ENCODE data around the gene ACAP1. TPM values are rescaled to one million over a fixed set of nuclear protein-coding genes. Genes with fewer than 3 reads are reported as not detected.

The ACAP1 gene
- 1.5 and 2.7 TPM in 2 replicates for total RNA-seq

GRCh38 chr17:7336240-7337175, at the start of gene ACAP1:
ACAP1 (plus strand) TSS chr17:7336529; CDS start chr17:7336735, 206 bp downstream.

GRCh38 chr17:7294614-7295153, 41.6 kb upstream of the ACAP1 start, which contains the start of gene YBX2:
YBX2 (minus strand) TSS chr17:7294639; CDS start chr17:7294500, 139 bp downstream.

GRCh38 chr17:7306911-7307685, 29.2 kb upstream of the ACAP1 start, which contains the start of gene EIF5A:
EIF5A (plus strand) TSS chr17:7307628; CDS start chr17:7309636, 2,008 bp downstream.

GRCh38 chr17:7314719-7315569, 21.4 kb upstream of the ACAP1 start, which contains the start of gene GPS2:
GPS2 (minus strand) TSS chr17:7315360; CDS start chr17:7315052, 308 bp downstream.

GRCh38 chr17:7328840-7329373, 7.4 kb upstream of the ACAP1 start, which contains the start of gene NEURL4:
NEURL4 (minus strand) TSS chr17:7329335; CDS start chr17:7329312, 23 bp downstream.

GRCh38 chr17:7351665-7352502, 15.6 kb downstream of the ACAP1 start, which contains the start of gene KCTD11:
KCTD11 (plus strand) TSS chr17:7352162.

GRCh38 chr17:7355053-7355452, 18.7 kb downstream of the ACAP1 start, which contains the start of gene TMEM95:
TMEM95 (plus strand) TSS chr17:7355156; CDS start chr17:7355205, 49 bp downstream.

GRCh38 chr17:7380855-7381683, 44.7 kb downstream of the ACAP1 start, which contains the start of gene TNK1:
TNK1 (plus strand) TSS chr17:7381089; CDS start chr17:7382927, 1,838 bp downstream.

GRCh38 chr17:7394452-7395191, 58.3 kb downstream of the ACAP1 start, which contains the start of gene PLSCR3:
PLSCR3 (minus strand) TSS chr17:7394525; CDS start chr17:7394110, 415 bp downstream.

Other genes with a start within 250 kb of the ACAP1 start
- gene ASGR2, start 221.7 kb upstream of the ACAP1 start, total RNA-seq, result not detected in 2 replicates
- 0.80 and 1.0 TPM in 2 replicates for gene ASGR1, start 157.2 kb upstream of the ACAP1 start, total RNA-seq
- 11.8 and 18.9 TPM in 2 replicates for gene DLG4, start 116.7 kb upstream of the ACAP1 start, total RNA-seq
- gene ACADVL, start 116.6 kb upstream of the ACAP1 start, total RNA-seq, result 184 and 242 TPM in 2 replicates
- 50.8 and 59.7 TPM in 2 replicates for gene DVL2, start 102.0 kb upstream of the ACAP1 start, total RNA-seq
- 55.6 and 63.3 TPM in 2 replicates for gene PHF23, start 97.1 kb upstream of the ACAP1 start, total RNA-seq
- 310 and 533 TPM in 2 replicates for gene GABARAP, start 94.1 kb upstream of the ACAP1 start, total RNA-seq
- gene CTDNEP1, start 84.8 kb upstream of the ACAP1 start, total RNA-seq, result 64.9 and 130 TPM in 2 replicates
- 34.9 and 40.0 TPM in 2 replicates for gene ELP5, start 84.3 kb upstream of the ACAP1 start, total RNA-seq
- gene CLDN7, start 74.1 kb upstream of the ACAP1 start, total RNA-seq, result 1.8 and 23.0 TPM in 2 replicates
- 0.13 and 0.96 TPM in 2 replicates for gene SLC2A4, start 54.8 kb upstream of the ACAP1 start, total RNA-seq
- 3.9 TPM in 1 of 2 replicates, not detected in the other for gene YBX2, start 41.9 kb upstream of the ACAP1 start, total RNA-seq
- 167 and 647 TPM in 2 replicates for gene EIF5A, start 28.9 kb upstream of the ACAP1 start, total RNA-seq
- 36.5 and 37.0 TPM in 2 replicates for gene GPS2, start 21.2 kb upstream of the ACAP1 start, total RNA-seq
- gene NEURL4, start 7.2 kb upstream of the ACAP1 start, total RNA-seq, result 7.5 and 10.5 TPM in 2 replicates
- gene KCTD11, start 15.6 kb downstream of the ACAP1 start, total RNA-seq, result 11.4 and 17.8 TPM in 2 replicates
- 0.13 TPM in 1 of 2 replicates, not detected in the other for gene TMEM95, start 18.6 kb downstream of the ACAP1 start, total RNA-seq
- 0.65 and 2.2 TPM in 2 replicates for gene TNK1, start 44.6 kb downstream of the ACAP1 start, total RNA-seq
- gene PLSCR3, start 58.0 kb downstream of the ACAP1 start, total RNA-seq, result 60.1 and 62.8 TPM in 2 replicates
- gene TMEM256, start 67.6 kb downstream of the ACAP1 start, total RNA-seq, result 130 and 211 TPM in 2 replicates
- 18.5 and 38.1 TPM in 2 replicates for gene NLGN2, start 71.3 kb downstream of the ACAP1 start, total RNA-seq
- not detected in 2 replicates for gene SPEM1, start 83.8 kb downstream of the ACAP1 start, total RNA-seq
- not detected in 2 replicates for gene SPEM2, start 89.1 kb downstream of the ACAP1 start, total RNA-seq
- not detected in 2 replicates for gene SPEM3, start 92.3 kb downstream of the ACAP1 start, total RNA-seq
- gene TMEM102, start 98.9 kb downstream of the ACAP1 start, total RNA-seq, result 3.8 and 8.9 TPM in 2 replicates
- gene FGF11, start 103.0 kb downstream of the ACAP1 start, total RNA-seq, result 2.1 and 7.3 TPM in 2 replicates
- 5.2 and 11.9 TPM in 2 replicates for gene CHRNB1, start 108.5 kb downstream of the ACAP1 start, total RNA-seq
- gene ZBTB4, start 143.1 kb downstream of the ACAP1 start, total RNA-seq, result 24.3 and 39.0 TPM in 2 replicates
- not detected in 2 replicates for gene SLC35G6, start 144.9 kb downstream of the ACAP1 start, total RNA-seq
- 55.6 and 62.1 TPM in 2 replicates for gene POLR2A, start 147.8 kb downstream of the ACAP1 start, total RNA-seq
- gene TNFSF12, start 212.5 kb downstream of the ACAP1 start, total RNA-seq, result 16.0 and 20.4 TPM in 2 replicates
- 4.1 and 4.9 TPM in 2 replicates for gene TNFSF13, start 222.2 kb downstream of the ACAP1 start, total RNA-seq
- 62.5 and 73.4 TPM in 2 replicates for gene SENP3, start 225.4 kb downstream of the ACAP1 start, total RNA-seq
- 37.4 and 40.5 TPM in 2 replicates for gene CD68, start 243.1 kb downstream of the ACAP1 start, total RNA-seq
- gene MPDU1, start 247.3 kb downstream of the ACAP1 start, total RNA-seq, result 202 and 249 TPM in 2 replicates